NCI-H1417 treated with DMSO at 0.1 percent for 48 hours (cell line): Measurements from ENCODE around the gene NOLC1.

ENCODE experiments used
- DNase-seq: peaks from one replicate; lab custom pipeline; 2025; lab: John Stamatoyannopoulos, UW

The NOLC1 gene

DNA sequence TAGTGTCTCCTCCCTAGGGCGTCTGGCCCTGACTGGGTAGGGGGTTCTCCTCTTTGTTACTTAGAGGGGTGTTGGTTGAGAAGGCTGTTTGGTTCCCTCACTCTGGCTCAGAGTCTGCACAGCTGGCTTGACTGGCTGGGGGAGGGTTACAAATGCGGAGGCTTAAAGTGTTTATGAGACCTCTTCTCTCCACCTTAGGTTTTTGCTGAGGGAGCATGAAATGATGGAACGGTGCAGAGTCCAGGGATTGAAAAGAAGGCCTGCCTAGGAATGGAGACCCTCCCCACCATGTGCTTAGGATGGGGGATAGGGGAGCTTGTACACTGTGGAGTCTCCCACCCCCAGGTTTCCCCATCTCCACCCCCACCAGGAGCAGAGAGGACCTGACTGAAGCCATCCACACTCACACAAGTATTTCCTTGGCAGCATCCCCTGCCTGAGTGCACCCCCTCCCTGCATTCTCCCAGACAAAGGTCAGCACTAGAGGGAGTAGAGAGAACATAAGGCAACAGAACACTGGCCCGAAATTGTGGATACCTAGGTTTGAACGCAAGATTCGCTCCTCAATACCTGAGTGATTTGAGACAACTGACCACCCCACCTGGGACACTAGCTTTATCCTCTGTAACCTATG, 30.3 kb upstream of the NOLC1 start:
- no peak for DNase-seq

DNA sequence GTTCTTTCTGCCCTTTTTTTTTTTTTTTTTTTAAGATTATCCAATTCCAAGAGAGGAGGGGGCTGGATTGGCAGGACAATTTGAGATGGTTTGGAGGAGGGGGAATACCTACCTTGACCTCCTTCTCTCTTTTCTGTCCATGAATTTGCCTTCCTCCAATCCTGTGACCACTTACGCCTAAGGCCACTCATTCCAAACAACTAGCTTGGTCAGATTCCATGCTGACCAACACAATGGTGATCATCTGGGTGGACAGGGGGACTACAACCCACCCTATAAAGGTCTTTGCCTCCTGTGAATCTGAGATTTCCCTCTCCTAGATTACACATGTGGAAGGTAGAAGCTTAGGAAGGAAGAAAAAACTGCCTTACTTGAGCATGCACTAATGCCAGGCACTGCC, 29.7 kb upstream of the NOLC1 start:
- no peak for DNase-seq

DNA sequence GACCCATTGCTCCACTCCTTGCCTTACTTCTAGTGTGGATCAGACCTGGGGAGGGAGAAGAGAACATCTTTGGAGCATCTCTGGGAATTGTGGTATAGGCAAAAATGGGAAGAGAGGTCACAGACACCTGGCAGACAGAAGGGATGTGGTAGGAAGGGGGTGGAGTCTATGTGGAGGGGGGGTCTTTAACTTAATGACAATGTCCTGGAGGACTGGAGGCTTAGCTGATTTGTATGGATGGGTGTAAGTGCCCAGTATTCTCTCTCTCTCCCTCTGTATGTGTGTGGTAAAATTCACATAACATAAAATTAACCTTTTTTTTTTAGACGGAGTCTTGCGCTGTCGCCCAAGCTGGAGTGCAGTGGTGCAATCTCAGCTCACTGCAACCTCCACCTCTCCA, 29.0 kb upstream of the NOLC1 start:
- no peak for DNase-seq

DNA sequence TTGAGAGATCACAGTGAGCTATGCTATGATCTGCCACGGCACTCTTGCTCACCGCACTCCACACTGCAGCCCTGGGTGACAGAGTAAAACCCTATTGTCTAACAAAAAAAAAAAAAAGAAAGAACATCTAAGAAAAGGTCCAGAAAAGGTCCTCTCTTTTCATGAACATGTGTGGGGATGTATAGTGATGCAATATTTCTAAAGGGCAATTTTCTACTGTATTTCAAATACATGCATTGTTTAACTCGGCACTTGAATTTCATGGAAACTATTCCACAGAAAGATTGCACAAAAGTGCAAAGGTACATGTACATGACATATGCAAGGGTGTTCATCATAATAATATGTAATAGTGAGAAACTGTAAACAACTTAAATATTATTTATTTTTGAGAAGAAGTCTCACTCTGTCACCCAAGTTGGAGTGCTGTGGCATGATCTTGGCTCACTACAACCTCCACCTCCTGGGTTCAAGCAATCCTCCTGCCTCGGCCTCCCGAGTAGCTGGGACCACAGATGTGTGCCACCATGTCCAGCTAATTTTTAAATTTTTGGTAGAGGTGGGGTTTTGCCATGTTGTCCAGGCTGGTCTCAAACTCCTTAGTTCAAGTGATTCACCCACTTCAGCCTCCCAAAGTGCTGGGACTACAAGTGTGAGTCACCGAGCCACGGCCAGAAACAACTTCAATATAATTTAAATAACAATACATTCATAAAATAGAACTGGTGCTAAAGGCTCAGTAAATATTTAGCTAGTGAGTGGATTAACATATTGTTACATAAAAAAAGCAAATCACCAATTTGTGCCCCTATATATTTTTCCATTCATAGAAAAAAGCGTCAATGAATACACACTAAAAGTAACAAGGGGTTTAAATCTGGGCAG, 20.7 kb upstream of the NOLC1 start:
- no peak for DNase-seq

DNA sequence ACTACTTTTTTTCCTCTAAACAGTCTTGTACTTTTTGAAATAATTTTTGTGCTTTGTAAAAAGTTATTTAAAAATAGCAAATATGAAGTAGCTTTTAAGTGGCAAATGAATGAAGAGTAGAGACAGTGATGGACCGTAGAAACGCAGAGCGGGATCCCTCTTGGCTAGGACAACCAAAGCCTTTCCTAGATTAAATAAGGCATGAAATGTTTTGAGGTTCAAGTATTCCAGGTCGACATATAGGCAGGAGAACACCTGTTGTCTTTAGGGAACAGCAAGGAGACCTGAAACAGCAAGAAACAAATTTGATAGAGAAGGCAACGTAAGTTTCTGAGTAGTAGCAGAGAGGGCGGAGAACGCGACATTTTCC, 20.0 kb upstream of the NOLC1 start:
- DNase-seq = no peak

DNA sequence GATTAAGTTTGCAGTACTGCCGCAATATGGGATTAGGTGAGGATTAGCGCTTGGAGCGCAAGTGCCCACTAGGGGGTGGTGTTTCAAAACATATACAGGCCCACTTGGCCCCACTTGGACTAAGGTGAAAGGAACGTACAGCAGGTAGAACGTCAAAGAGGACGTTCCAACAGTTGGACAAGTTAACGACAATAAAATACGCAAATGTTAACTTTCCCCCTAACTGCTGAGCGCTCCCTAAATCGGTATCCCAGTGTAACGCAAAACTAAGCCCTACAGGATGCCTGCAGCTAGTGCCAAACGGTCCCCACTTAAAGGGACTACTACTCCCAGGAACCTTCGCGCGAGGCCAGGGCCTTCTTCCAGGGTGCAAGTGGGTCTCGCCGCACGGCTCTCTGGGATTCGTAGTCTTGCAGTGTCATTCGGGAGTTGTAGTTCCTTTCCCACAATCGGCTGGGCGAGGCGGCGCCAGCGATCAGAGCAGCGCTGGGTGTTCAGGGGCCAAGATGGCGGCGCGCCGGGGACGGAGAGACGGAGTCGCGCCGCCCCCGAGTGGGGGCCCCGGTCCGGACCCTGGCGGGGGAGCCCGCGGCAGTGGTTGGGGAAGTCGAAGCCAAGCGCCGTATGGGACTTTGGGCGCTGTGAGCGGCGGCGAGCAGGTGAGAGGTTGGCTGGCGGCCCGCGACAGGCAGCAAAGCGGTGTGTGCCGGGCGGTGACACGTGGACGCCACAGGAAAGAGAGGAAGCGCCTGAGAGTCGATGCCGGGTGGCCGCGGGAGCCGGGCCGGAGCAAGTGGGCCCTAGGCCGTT, 19.4 kb upstream of the NOLC1 start, which contains the start of gene PPRC1:
Gene PPRC1, plus strand, starts transcription at position 478 of the 810 bp plus-strand sequence. Its CDS starts 29 bp downstream, at position 507.
- peak; percentile 87 for DNase-seq

DNA sequence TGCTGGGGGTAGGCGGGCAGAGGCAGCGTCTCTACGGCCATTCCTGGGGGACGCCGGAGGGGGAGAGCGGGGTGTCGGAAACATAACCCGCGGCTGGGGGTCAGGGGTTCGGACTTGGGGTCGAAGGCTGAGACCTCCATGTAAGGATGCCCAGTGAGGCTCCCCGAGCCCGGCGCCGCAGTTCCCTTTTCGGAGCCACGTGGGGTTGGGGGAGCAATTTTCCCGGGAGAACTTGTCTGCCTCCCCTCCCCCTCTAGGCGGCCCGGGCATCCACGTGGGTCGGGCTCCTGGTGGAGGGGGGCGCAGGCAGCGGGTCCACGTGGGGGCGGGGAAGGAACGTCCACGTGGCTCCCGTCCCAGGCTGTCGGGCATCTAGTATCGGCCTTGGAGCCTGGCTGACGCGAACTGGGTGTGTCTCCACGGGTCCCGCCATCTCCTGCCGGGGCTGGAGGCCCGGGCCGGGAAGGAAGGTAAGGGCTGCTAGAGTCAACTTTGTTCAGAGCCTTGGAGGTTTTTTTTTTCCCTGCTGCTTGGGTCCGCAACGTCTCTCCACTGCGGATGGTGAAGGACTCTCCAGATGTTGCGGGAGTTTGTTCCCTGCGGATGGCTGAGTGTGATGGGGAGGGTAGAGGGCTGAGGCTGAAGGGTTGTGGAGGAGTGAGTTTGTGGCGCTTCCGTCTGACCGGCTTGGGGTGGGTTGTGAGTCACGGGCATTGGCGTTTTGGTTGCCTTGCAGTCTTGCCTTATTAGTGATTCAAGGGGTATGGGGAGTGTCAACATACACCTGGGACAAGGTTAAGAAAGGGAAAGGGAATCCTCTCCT, 18.6 kb upstream of the NOLC1 start:
- no peak for DNase-seq

DNA sequence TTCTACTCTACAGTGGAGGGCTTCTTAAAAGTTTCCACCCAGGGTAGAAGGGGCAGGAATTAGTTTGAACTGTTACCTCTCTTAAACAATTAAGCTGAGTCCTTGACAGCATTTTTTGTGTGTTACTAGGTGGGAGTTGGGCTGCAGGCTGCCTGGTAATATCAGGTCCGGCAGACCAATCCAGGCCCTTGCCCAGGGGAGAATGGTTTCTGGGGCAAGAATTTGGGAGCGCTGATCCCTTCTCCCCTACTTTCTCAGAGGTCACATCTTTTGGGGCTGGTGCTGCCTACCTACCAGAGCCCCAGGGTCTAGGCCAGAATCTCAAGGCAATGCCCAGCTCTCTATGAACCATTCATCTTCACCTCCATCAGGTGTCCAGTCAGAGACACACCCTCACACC, 17.8 kb upstream of the NOLC1 start:
- DNase-seq = no peak

DNA sequence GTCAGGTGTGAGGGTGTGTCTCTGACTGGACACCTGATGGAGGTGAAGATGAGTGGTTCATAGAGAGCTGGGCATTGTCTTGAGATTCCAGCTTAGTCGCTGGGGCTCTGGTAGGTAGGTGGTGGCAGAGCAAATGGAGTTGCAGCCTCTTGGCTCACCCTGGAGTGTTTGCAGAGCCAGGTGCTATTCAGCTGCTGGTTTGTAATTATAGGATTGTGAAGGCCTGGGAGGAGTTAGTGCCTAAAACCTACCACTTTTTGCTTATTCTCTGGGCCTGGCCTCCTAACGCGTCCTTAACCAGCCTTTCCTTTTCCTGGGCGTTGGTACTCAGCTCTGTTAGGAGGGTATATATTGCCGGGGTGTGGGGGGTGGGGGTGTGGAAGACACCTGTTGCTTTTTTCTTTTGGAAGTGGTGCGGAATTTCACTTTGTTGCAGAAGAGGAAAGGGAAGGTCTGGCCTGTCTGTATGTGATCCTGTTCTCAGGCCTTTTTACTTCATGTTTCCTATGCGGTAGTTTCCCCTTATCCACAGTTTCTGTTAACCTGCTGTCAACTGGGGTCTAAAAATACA, 16.1 kb upstream of the NOLC1 start:
- peak; percentile 57 for DNase-seq

DNA sequence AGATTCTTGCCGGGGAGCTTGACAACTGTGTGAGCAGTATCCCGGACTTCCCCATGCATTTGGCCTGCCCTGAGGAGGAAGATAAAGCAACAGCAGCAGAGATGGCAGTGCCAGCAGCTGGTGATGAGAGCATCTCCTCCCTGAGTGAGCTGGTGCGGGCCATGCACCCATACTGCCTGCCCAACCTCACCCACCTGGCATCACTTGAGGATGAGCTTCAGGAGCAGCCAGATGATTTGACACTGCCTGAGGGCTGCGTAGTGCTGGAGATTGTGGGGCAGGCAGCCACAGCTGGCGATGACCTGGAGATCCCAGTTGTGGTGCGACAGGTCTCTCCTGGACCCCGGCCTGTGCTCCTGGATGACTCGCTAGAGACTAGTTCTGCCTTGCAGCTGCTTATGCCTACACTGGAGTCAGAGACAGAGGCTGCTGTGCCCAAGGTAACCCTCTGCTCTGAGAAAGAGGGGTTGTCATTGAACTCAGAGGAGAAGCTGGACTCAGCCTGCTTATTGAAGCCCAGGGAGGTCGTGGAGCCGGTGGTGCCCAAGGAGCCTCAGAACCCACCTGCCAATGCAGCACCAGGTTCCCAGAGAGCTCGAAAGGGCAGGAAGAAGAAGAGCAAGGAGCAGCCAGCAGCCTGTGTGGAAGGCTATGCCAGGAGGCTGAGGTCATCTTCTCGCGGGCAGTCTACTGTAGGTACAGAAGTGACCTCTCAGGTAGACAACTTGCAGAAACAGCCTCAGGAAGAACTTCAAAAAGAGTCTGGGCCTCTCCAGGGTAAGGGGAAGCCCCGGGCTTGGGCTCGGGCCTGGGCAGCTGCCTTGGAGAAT, 12.7 kb upstream of the NOLC1 start:
- DNase-seq = no peak

DNA sequence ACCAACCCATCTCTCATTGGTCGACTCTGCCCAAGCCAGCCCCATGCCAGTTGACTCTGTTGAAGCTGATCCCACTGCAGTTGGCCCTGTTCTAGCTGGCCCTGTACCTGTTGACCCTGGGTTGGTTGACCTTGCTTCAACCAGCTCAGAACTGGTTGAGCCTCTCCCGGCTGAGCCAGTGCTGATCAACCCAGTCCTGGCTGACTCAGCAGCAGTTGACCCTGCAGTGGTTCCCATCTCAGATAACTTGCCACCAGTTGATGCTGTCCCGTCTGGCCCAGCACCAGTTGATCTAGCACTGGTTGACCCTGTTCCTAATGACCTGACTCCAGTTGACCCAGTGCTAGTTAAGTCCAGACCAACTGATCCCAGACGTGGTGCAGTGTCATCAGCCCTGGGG, 12.0 kb upstream of the NOLC1 start:
- no peak for DNase-seq

DNA sequence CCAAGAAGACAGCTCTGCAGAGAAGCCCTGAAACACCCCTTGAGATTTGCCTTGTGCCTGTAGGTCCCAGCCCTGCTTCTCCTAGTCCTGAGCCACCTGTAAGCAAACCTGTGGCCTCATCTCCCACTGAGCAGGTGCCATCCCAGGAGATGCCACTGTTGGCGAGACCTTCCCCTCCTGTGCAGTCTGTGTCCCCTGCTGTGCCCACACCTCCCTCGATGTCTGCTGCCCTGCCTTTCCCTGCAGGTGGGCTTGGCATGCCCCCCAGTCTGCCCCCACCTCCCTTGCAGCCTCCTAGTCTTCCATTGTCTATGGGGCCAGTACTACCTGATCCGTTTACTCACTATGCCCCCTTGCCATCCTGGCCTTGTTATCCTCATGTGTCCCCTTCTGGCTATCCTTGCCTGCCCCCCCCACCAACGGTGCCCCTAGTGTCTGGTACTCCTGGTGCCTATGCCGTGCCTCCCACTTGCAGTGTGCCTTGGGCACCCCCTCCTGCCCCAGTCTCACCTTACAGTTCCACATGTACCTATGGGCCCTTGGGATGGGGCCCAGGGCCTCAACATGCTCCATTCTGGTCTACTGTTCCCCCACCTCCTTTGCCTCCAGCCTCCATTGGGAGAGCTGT, 11.2 kb upstream of the NOLC1 start:
- DNase-seq = no peak

DNA sequence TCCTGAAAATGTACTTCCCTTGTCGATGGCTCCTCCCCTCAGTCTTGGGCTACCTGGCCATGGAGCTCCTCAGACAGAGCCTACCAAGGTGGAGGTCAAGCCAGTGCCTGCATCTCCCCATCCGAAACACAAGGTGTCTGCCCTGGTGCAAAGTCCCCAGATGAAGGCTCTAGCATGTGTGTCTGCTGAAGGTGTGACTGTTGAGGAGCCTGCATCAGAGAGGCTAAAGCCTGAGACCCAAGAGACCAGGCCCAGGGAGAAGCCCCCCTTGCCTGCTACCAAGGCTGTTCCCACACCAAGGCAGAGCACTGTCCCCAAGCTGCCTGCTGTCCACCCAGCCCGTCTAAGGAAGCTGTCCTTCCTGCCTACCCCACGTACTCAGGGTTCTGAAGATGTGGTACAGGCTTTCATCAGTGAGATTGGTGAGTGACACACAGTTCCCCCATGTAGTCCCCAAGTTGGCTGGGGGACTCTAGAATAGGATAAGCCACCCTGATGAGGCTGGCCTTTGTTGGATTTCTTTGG, 10.5 kb upstream of the NOLC1 start:
- DNase-seq = no peak

DNA sequence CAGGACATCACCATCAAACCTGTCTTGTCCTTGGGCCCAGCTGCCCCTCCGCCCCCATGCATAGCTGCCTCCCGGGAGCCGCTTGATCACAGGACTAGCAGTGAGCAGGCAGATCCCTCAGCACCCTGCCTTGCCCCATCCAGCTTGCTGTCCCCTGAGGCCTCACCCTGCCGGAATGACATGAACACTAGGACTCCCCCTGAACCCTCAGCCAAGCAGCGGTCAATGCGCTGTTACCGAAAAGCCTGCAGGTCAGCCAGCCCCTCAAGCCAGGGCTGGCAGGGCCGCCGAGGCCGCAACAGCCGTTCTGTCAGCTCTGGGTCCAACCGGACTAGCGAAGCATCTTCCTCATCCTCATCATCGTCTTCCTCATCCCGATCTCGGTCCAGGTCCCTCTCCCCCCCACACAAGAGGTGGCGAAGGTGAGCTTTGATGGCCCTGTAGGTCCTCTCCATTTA, 5.2 kb upstream of the NOLC1 start:
- DNase-seq = no peak

DNA sequence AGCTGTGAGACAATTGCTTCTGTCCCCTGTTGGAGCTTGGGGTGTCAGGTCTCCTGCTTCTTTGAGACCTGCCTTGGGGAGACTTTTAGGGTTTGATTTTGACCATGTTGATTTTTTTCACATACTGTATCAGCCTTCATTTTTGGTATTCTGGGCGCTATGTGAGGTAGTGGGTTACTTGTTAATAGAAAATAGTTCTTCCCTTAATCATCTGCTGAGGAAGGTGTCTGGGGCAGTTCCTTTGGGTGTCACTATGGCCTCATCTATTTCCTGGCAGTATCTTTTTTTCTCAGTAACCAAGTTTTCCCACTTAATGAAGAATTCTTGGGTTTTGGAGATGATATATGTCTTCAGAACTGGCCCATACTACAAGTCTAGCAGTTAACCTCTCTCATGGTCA, 4.6 kb upstream of the NOLC1 start:
- DNase-seq = no peak

DNA sequence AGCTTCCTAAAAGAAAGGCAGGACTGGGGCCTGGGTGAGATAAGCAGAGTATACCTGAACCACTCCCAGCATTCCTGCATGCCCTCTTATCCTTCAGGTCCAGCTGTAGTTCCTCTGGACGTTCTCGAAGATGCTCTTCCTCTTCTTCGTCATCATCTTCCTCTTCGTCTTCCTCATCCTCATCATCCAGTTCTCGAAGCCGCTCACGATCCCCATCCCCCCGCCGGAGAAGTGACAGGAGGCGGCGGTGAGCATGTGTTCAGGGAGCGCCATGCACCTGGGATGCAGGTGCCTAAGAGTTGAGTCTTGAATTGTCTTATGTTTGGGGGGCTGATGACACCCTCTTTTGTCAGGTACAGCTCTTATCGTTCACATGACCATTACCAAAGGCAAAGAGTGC, 3.9 kb upstream of the NOLC1 start:
- no peak for DNase-seq

DNA sequence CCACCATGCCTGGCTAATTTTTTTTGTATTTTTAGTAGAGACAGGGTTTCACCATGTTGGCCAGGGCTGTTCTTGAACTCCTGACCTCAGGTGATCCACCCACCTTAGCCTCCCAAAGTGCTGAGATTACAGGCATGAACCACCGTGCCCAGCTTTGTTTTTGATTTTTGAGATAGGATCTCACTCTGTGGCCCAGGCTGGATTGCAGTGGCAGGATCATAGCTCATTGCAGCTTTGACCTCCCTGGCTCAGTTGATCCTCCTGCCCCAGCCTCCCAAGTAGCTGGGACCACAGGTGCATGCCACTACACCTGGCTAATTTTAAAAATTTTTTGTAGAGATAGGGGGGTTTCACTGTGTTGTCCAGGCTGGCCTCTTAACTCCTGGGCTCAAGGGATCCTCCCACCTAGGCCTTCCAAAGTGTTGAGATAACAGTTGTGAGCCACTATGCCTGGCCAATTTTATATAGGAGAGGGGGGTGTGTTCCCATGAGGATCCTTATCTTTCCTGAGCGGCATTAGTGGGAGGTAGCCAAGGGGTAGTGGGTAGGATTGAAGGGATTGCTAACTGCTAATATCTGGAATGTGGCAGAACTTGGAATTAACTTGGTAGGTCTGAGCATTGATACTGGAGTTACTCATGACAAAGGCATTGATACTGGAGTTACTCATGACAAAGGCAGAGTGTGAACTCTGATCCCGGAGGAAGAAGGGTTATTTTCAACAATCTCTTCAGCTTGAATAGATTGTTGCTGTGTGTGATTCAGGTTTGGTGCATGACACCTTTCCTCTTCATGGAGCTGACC, 1.0 kb upstream of the NOLC1 start:
- DNase-seq = no peak

DNA sequence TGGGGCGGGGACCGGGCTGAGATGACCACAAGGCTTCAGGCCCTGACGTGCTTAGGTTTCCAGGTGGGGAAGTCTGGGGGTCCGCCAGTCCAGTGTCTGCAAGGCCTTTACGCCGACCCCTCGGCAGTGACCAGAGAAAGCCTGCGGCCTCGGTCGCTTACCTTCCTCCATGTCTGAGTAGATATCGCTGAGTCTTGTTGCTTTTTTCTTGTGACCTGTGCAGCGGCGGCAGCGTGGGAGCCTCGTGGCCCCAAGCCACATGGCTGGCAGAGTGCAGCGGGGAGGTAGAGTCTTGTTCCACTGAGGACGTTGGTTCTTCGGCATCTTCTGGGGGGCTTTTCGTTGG, 329 bp downstream of the NOLC1 start:
- no peak for DNase-seq

DNA sequence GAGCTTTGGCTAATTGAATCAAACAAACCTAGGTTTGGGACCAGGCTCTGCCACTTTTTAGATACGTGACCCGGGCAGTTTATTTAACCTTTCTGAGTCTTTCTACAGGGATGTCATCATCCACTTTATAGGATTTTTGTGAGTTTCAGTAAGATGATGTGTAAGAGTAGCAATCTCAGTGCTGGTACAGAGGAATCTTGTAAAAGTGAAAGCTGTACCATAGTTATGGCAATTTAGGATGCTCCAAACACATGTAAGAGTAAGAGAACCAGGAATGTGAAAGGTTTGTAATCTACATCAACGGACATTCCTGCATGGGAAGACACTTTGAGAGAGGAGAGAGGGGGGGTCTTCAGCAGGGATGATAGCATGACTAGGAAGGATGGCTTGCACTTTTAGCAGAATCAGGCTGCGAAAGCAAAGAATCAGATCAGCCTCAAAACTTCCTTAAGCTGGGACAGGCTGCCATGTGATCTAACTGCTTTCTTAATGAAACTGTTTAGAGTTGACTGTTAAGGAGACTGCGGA, 968 bp downstream of the NOLC1 start:
- no peak for DNase-seq
